AG09319 (cell line): ENCODE measurements around the gene NDUFA5.
"Not testable (repeated sequence)": the region's sequence is repeated elsewhere in the genome, so short reads cannot be mapped to it uniquely, and the experiment has no call there.

Source experiments
- DNase-seq: peaks from one replicate; pipeline ENCODE4 v3.0.0-alpha.2; 2010; ENCODE audit warnings: low read depth; ENCODE audit errors: extremely low read depth
- TF ChIP-seq, protein P1 (sequence below): IDR thresholded peaks from 2 replicates; pipeline ENCODE4 v1.5.1; 2011; ENCODE audit warnings: low read depth, mild to moderate bottlenecking, inconsistent platforms, low read length, moderate library complexity

NDUFA5 gene

DNA sequence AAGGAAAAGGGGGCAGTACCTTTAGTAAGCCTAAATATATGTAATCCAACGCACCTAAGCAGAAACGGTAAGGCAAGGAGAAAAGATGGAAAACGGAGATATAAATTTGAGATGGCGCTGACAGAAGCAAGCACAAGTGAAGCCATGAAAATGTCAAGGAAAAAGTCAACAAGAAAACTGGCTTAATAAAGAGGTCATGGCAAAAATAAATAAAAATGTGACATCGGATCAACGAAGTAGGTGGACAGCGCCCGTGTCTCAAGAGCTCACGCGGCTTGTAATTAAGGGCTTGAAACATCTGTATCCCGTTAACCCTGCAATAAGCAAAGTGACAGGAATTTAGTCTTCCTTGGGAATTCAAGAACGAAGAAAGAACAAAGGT lies 611 bp downstream of the NDUFA5 start:
- no peak for DNase-seq
- TF ChIP-seq, protein P1, sequence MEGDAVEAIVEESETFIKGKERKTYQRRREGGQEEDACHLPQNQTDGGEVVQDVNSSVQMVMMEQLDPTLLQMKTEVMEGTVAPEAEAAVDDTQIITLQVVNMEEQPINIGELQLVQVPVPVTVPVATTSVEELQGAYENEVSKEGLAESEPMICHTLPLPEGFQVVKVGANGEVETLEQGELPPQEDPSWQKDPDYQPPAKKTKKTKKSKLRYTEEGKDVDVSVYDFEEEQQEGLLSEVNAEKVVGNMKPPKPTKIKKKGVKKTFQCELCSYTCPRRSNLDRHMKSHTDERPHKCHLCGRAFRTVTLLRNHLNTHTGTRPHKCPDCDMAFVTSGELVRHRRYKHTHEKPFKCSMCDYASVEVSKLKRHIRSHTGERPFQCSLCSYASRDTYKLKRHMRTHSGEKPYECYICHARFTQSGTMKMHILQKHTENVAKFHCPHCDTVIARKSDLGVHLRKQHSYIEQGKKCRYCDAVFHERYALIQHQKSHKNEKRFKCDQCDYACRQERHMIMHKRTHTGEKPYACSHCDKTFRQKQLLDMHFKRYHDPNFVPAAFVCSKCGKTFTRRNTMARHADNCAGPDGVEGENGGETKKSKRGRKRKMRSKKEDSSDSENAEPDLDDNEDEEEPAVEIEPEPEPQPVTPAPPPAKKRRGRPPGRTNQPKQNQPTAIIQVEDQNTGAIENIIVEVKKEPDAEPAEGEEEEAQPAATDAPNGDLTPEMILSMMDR, result no peak

DNA sequence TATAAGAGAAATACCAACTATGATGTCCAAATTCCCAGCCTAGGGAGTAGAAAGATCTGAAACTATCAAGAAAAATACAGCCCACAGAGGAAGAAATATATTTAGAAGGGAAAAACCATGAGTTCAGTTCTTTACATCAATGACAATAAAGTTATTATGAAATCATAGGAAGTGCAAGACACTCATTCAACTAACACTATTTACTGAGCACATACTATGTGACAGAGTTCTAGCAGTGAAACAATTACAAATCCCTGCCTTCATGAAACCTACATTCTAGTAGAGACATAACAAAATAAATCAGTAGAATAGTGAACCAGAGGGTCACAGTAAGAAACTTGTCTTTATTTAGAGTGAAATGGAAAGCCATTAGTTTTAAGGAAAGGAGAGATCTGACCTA lies 2.1 kb downstream of the NDUFA5 start:
- TF ChIP-seq, protein P1, result no peak
- DNase-seq, result no peak

DNA sequence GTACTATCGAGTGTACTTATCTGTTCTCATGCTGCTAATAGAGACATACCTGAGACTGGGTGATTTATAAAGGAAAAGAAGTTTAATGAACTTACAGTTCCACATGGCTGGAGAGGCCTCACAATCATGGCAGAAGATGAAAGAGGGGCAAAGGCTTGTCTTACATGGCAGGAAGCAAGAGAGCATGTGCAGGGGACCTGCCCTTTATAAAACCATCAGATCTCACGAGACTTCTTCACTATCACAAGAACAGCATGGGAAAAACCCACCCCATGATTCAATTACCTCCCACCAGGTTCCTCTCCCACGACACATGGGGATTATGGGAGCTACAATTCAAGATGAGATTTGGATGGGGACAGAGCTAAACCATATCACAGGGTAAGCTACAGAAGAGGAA lies 4.5 kb downstream of the NDUFA5 start:
- TF ChIP-seq, protein P1, result no peak
- no peak for DNase-seq

DNA sequence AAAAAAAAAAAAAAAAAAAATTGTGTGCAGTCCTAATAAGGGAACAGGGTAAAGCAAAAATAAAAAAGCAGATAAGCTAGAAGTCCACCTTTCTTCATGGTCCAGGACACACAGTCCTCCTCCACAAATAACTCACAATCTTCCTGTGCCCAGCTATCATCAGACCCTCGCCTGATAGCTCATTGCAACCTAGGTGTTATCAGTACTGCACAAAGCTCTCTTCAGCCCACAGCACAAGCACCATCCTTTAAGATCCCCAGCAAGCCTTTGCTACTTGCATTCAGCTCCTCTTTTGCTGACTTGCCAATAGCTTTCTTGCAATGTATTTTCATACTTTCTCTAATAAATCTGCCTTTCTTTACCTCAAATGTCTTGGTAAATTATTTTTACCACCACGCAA lies 5.0 kb downstream of the NDUFA5 start:
- TF ChIP-seq, protein P1, result no peak
- no peak for DNase-seq

DNA sequence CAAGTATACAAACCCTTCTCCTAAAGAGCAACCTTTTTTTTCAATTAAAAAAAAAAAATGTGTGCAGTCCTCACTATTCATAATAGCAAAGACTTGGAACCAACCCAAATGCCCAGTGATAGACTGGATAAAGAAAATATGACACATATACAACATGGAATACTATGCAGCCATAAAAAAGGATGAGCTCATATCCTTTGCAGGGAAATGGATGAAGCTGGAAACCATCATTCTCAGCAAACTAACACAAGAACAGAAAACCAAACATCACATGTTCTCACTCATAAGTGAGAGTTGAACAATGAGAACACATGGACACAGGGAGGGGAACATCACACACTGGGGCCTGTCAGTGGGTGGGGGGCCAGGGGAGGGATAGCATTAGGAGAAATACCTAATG lies 5.5 kb downstream of the NDUFA5 start:
- DNase-seq, result not testable (repeated sequence)

DNA sequence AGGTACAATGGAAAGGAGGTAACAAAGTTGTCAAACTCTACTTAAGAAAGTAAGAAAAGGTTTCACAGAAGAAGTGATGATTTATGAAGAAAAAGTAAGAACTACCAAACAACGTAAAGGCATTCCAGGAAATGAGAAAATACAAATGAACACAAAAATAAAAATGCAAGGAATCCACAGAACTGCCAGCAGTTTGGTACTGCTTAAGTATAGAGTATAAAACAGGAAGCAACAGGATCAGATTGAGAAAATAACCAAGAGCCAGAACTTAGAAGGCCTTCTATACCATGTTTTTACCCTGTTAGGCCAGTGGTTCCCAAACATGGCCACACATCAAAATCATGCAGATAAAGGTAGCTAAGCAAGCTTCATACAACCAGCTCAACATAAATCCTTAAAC lies 9.2 kb downstream of the NDUFA5 start:
- DNase-seq, result no peak
- TF ChIP-seq, protein P1, result no peak

DNA sequence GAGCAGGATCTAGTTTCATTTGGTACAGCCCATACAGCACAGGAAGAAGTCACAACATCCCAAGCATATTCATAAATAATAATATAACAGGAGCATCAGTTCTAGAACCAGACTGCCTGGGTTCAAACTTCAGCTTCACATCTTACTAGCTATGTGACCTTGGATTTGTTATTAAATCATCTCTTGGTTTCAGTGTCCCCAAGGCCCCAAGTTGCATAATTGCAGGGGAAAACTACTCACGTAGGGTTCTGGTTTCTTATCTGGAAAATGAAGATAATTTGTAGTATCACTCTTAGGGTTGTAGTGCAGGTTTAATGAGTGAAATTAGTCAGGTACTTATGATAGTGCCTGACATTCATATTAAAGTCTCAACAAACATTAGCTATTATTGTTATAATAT lies 17.7 kb downstream of the NDUFA5 start:
- TF ChIP-seq, protein P1, result no peak
- no peak for DNase-seq

DNA sequence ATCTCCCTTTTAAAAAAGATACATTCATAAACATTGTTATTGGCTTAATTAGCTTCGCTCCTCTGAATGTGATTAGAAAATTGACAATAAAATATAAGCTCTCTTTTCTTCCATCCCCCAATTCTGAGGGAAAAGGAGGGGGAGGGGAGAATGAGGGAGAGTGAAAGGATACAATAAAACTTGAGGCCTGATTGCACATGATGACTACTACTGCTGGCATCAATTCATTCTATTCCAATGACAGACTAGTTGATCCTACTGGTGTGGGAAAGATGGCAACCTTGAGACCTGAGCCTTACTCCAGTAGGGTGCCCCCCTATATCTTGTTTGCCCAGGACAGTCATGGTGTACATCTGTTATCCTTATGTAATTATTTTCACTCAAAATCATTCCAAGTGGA lies 18.7 kb downstream of the NDUFA5 start:
- DNase-seq, result no peak
- TF ChIP-seq, protein P1, result no peak
